HG02938 (cell line): ENCODE results near the gene CTTNBP2NL.

Experiments
- ATAC-seq: cut with Tn5 transposase; IDR thresholded peaks from one replicate; pipeline ENCODE4 v1.9.1; 2021; ENCODE audit warnings: mild to moderate bottlenecking, moderate library complexity; ENCODE audit not compliant: unreplicated experiment

Gene CTTNBP2NL

DNA sequence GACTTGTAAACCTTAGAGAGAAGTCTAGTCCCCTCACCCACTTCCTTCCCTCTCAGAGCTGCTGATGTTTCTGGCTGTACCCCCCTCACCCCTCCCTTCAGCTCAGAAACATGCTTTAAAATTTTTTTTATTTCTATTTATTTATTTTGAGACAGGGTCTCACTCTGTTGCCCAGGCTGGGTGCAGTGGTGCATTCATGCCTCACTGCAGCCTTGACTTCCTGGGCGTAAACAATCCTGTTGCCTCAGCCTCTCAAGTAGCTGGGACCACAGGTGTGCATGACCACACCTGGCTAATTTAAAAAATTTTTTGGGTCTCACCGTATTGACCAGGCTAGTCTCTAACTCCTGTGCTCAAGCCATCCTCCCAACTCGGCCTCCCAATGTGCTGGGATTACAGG, 109.9 kb downstream of the CTTNBP2NL start:
- no peak for ATAC-seq

DNA sequence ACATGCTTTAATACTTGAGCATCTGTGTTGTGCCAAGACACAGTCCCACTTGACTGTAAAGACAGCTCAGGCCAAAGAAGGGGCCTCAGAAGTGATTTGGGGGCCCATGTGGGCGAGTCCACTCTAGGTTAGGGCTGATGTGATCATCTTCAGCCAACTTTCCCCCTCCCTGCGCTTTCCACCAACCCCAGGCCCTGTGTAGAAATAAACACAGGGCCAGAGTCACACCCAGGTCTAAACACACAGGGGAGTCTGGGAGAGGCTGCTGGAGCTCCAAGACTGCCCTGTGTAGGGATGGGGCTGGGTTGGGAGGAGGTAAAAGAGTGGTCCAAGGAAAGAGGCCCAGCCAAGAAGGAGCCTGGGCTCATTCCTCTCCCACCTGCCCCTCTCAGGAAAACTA, 110.3 kb downstream of the CTTNBP2NL start:
- no peak for ATAC-seq

DNA sequence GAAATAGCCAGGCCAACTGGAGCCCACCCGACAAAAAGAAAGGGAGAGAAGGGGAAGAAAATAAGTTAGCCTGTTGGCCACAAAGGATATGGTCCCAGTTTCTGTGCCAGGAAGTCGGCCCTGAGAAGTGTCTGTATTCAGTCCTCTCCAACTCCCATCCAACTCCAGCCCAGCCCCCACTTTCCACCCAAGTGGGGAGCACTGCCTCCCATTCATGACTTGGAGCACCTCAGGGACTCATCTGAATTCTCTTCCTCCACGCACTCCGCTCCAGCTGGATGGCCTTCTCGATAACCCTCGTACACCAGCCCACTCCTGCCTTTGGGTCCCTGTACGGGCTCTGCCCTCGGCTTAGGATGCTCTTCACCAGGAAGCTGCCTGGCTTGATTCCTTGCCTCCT, 110.7 kb downstream of the CTTNBP2NL start:
- ATAC-seq: no peak

DNA sequence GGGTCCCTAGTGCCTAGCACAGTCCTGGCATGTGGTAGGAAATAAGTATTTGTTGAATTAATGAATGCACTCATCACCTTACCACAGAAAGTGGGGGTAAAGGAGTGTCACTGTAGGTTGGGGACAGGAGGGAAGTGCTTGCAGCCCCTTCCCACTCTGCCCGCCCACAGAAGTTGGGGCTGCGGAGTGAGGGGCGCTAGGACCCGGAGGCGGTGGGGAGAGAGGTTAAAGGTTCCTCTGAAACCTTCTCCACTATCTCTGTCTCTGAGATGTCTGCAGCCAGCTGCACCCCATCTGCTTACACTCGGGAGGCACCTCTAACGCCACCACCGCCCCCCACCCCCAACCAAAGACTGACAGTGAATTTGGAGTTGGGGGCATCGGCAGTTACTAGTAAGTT, 111.3 kb downstream of the CTTNBP2NL start:
- ATAC-seq: no peak

DNA sequence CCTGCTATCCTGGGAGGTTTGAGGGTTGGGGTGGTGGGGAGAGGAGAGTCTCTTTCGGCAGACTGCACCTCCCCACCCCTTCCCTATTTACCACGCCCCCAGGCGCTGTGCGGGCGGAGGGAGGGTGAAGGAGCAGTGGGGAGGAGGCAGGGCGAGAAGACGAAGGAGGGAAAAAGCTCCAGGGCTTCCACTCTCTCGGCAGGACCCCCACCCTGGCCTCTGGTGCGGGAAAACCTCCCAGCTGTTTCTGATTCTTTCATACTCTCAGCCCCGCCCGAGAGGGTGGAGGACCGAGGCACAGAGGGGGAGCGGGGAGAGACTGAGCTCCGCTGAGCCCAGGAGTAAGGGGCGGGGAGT, 111.9 kb downstream of the CTTNBP2NL start:
- no peak for ATAC-seq

DNA sequence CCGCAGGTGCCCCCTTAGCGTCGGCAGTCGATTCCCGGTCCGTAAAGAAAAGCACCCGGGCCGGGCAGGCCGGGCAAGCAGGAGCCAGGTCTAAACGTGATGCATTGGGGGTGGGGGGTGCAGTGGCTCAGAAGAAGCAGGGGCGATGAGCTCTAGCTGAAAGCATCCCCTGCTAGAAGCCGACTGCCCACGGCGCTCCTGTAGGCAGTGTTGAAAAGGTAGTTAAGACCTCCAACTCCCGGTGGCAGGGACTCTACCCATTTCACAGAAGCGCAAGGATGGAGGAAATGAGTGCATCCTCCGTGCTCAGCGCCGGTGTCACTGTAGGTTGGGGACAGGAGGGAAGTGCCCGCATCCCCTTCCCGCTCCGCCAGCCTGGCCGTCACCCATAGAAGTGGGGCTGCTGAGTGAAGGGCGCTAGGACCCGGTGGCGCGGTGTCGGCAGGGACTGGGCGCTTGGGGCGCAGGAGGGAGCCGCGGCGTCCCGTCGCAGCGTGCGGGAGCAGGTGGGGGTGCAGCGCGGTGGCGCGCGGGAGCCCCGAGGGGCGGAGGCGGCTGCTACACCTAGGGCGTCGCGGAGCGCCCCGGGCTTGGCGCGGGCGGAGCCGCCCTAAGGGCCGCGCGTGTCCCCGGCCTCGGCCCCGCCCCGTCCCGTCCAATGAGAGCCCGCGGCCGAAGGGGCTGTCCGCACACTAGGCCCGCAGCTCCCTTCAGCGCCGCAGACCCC, 112.4 kb downstream of the CTTNBP2NL start, which contains the start of gene WNT2B:
Gene WNT2B (plus strand): TSS at position 688 of the 727 bp plus-strand sequence. CDS start 298 bp downstream, outside the sequence.
- peak; percentile 38 for ATAC-seq

DNA sequence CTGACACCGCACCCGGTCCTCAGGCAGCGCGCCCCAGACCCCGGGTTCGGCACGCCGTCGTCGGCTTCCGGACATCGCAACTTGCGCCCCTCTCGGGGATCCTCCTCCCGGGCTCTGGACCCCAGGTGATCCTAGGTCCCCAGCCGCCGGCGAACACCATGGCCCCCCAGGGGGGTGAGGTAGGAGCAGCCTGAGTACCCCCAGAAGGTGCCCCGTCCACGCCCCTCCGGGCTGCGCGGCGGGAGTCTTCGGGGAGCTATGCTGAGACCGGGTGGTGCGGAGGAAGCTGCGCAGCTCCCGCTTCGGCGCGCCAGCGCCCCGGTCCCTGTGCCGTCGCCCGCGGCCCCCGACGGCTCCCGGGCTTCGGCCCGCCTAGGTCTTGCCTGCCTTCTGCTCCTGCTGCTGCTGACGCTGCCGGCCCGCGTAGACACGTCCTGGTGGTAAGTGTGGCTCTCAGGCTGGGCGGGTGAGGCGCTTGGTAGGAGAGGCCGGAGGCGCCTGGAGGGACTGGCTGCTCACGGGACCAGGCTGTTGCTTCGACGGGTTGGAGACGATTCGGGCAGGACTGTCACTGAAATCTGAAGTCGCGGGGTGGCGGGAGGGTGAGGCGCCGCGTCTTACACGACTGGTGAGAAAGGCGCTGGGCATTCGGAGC, 113.1 kb downstream of the CTTNBP2NL start:
- ATAC-seq: peak; percentile 17

DNA sequence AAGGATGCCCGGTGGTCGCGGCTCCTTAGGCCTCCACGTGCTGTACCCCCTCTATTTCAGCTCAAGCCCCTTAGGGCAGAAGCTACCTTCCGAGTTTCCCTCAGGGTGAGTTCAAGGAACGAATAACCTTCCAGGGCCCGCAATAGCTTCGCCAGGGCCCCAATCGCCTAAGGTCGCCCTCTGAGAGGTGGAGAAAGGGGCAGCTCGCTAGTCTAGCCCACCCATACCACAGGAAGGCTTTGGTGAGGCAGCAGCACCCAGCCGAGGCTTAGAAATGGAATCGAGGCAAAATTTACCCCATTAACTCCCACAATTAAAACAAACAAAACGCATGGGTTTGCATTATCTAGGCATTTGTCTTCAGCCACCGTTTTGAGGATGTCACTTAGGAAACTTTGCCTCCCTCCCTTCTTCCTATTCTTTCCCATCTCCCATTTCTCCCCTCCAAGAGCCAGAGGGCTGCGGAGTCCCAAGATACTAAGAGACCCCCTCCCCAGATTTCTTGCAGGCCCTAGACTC, 113.7 kb downstream of the CTTNBP2NL start:
- no peak for ATAC-seq

DNA sequence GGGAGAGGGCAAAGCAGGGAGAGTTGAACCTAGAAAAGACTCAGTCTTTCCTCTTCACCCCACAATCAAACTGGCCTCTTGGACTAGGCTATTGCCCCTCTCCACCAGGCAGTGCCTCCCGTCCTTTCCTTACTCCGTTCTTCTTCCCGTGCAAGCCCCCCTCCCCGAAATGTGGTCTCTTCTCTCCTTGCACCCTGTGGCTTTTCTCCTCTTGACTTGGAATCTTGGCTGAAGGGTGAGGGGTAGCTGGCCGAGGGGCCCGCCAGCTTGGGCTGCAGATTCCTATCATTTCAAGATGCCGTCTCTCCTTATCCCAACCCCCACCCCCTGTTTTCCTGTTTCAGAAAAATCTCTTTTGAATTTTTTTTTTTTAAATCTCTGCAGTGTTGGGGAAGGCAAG, 114.3 kb downstream of the CTTNBP2NL start:
- no peak for ATAC-seq
